Measurements from ENCODE around the gene CHMP6. TPM values are rescaled to one million over a fixed set of nuclear protein-coding genes. Genes with fewer than 3 reads are reported as not detected.

The CHMP6 gene
- total RNA-seq, 3 donors from 2014 or later (not counting 1 experiment from before 2014, with no cell fraction given) = 26.8 to 33.3 (median 33.0) TPM

DNA sequence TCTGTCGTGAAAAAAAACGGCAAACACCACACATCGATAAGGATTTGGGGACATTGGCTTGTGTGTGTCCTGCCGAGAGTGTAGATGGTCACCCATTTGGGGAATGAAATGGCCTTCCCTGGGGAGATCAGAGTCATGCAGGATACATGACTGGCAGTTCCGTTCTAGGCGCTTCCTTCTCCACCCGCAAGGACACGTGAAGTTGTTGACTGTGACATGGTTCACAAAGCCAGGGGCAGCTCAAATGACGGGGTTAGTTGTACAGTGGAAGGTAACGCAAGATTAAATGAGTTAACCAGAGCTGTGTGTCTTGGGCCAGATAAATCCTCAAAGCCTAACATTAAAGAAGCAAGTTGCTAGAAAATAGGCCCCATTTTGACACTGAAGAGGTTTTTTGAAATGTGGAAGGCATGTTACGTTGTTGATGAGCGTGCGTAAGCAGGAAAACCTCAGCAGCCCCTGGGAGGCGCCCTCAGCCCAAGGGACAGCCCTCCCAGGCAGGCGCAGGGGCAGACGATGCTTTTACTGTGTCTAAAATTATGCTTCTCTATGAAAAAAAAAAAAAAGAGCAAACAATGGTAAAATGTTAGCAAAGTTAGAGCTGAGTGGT, 35.9 kb upstream of the CHMP6 start:
- Histone ChIP-seq H3K27ac (ENCODE audit: low read length) (no peak overlapping the region), H3K4me1 (ENCODE audit: control insufficient read depth, insufficient read depth, low read length) (peaks cover 18% of the 10 kb centered on the region), H3K27me3 (ENCODE audit: control insufficient read depth, insufficient read depth, low read length) (no peaks in the 10 kb centered on the region), H3K9me3 (ENCODE audit: control insufficient read depth, insufficient read depth, low read length) (no peaks in the 10 kb centered on the region), H3K4me3 (ENCODE audit: low read length) (no peak overlapping the region), H3K36me3 (ENCODE audit: control insufficient read depth, insufficient read depth, low read length) (peaks cover 13% of the 10 kb centered on the region)
- Mint-ChIP-seq H3K4me3 (no peak overlapping the region), H3K27ac (no peak overlapping the region), H3K4me1 (no peaks in the 10 kb centered on the region), H3K36me3 (no peaks in the 10 kb centered on the region), H3K27me3 (ENCODE audit: low read depth in 2 of 2) (no peaks in the 10 kb centered on the region), H3K9me3 (no peaks in the 10 kb centered on the region)
- TF ChIP-seq, protein P1, sequence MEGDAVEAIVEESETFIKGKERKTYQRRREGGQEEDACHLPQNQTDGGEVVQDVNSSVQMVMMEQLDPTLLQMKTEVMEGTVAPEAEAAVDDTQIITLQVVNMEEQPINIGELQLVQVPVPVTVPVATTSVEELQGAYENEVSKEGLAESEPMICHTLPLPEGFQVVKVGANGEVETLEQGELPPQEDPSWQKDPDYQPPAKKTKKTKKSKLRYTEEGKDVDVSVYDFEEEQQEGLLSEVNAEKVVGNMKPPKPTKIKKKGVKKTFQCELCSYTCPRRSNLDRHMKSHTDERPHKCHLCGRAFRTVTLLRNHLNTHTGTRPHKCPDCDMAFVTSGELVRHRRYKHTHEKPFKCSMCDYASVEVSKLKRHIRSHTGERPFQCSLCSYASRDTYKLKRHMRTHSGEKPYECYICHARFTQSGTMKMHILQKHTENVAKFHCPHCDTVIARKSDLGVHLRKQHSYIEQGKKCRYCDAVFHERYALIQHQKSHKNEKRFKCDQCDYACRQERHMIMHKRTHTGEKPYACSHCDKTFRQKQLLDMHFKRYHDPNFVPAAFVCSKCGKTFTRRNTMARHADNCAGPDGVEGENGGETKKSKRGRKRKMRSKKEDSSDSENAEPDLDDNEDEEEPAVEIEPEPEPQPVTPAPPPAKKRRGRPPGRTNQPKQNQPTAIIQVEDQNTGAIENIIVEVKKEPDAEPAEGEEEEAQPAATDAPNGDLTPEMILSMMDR (IDR thresholded peaks at IDR 0.05) = no peak
- intact Hi-C loops (cut with micrococcal nuclease) = no loop called here
- WGBS (ENCODE audit: insufficient coverage) = 81% methylated on average over 16 of the region's 16 CpGs
- DNase-seq (no peak), ATAC-seq (no peak)

DNA sequence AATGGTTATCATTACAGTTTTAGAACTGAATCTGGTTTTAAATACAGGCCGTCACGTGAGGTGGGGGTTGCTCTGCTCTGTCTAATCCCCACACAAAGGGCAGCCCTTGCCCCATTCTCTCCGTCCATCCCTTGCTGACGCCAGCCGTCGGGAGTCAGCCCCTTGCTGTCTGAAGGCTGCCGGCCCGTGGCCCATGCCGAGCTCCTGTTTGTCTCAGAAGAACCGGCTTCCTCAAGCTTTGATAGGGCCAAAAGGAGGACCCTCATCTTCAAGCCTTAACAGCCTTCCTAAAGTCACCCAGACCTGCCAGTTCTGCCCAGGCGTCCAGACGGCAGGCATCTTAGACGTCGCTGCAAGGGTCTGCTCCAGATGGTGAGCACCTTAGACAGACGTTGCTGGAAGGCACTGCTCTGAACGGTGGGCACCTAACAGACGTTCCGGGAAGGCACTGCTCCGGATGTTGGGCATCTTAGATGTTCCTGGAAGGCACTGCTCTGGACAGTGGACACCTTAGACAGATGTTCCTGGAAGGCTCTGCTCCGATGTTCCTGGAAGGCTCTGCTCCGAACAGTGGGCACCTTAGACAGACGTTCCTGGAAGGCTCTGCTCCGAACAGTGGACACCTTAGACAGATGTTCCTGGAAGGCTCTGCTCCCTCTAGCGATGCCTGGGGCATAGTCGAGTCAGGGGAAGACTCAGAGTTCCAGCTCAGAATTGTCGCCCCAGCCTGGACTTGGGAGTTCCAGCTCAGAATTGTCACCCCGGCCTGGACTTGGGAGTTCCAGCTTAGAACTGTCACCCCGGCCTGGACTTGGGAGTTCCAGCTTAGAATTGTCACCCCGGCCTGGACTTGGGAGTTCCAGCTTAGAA, 35.1 kb upstream of the CHMP6 start:
- intact Hi-C loops (cut with micrococcal nuclease) = no loop called here
- no peak for DNase-seq
- no peak overlapping the region for H3K4me3 ChIP-seq (ENCODE audit: low read length)
- no peak for ATAC-seq
- no peaks in the 10 kb centered on the region for H3K27me3 Mint-ChIP-seq (ENCODE audit: low read depth in 2 of 2)
- no peak overlapping the region for H3K27ac Mint-ChIP-seq
- H3K4me1 ChIP-seq (ENCODE audit: control insufficient read depth, insufficient read depth, low read length) = peaks cover 11% of the 10 kb centered on the region
- H3K4me3 Mint-ChIP-seq = no peak overlapping the region
- H3K27me3 ChIP-seq (ENCODE audit: control insufficient read depth, insufficient read depth, low read length) = no peaks in the 10 kb centered on the region
- no peaks in the 10 kb centered on the region for H3K9me3 Mint-ChIP-seq
- H3K9me3 ChIP-seq (ENCODE audit: control insufficient read depth, insufficient read depth, low read length) = no peaks in the 10 kb centered on the region
- H3K4me1 Mint-ChIP-seq = no peaks in the 10 kb centered on the region
- no peaks in the 10 kb centered on the region for H3K36me3 Mint-ChIP-seq
- 92% methylated on average over 26 of the region's 29 CpGs for WGBS (ENCODE audit: insufficient coverage)
- H3K27ac ChIP-seq (ENCODE audit: low read length) = no peak overlapping the region
- TF ChIP-seq, protein P1 (IDR thresholded peaks at IDR 0.05) = no peak
- peaks cover 7% of the 10 kb centered on the region for H3K36me3 ChIP-seq (ENCODE audit: control insufficient read depth, insufficient read depth, low read length)

DNA sequence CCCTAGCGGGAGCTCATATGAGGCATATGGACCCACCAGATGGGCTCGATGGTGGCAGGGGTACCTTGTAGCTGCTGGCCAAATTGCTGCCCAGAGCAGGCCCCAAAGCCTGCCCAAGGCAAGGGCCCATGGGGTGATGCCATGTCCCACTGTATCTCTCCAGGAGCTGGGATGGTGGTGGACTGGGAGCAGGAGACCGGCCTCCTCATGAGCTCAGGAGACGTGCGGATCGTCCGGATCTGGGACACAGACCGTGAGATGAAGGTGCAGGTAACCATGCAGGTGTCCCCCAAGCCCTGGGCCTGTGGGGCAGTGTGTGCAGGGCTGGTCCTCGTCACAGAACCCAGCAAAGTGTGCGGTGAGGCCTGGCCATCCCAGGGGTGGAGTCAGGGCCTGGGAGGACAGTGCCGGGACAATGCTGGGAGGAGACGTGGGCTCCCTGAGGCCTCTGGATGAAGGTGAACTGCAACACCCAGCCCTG, 34.1 kb upstream of the CHMP6 start:
- no peak overlapping the region for H3K4me3 ChIP-seq (ENCODE audit: low read length)
- Mint-ChIP-seq H3K4me1 (no peaks in the 10 kb centered on the region), H3K4me3 (no peak overlapping the region), H3K36me3 (no peaks in the 10 kb centered on the region), H3K9me3 (no peaks in the 10 kb centered on the region), H3K27me3 (ENCODE audit: low read depth in 2 of 2) (no peaks in the 10 kb centered on the region), H3K27ac (no peak overlapping the region)
- no peaks in the 10 kb centered on the region for H3K9me3 ChIP-seq (ENCODE audit: control insufficient read depth, insufficient read depth, low read length)
- DNase-seq (no peak), ATAC-seq (no peak)
- peaks cover 1% of the 10 kb centered on the region for H3K4me1 ChIP-seq (ENCODE audit: control insufficient read depth, insufficient read depth, low read length)
- intact Hi-C loops (cut with micrococcal nuclease) = no loop called here
- WGBS (ENCODE audit: insufficient coverage) = 97% methylated on average over 12 of the region's 12 CpGs
- TF ChIP-seq, protein P1 (IDR thresholded peaks at IDR 0.05) = no peak
- no peak overlapping the region for H3K27ac ChIP-seq (ENCODE audit: low read length)
- H3K27me3 ChIP-seq (ENCODE audit: control insufficient read depth, insufficient read depth, low read length) = no peaks in the 10 kb centered on the region
- peaks cover 2% of the 10 kb centered on the region for H3K36me3 ChIP-seq (ENCODE audit: control insufficient read depth, insufficient read depth, low read length)
